GM18498 (cell line): ENCODE data around the gene BIRC5.

Experiments used
- ATAC-seq: cut with Tn5 transposase; IDR thresholded peaks from one replicate; pipeline ENCODE4 v1.9.1; 2021; ENCODE audit warnings: mild to moderate bottlenecking, moderate library complexity; ENCODE audit not compliant: unreplicated experiment

BIRC5 gene

GRCh38 chr17:78183916-78184315, 30.1 kb upstream of the BIRC5 start:
- no peak for ATAC-seq

- no peak for ATAC-seq
Observed at GRCh38 chr17:78184351-78184750, 29.7 kb upstream of the BIRC5 start.

GRCh38 chr17:78184868-78185267, 29.2 kb upstream of the BIRC5 start:
- no peak for ATAC-seq

GRCh38 chr17:78185981-78186691, 27.9 kb upstream of the BIRC5 start:
- ATAC-seq, result no peak

GRCh38 chr17:78186692-78187595, 27.1 kb upstream of the BIRC5 start, which contains the start of the genes AFMID and TK1:
TSS of gene AFMID (plus strand) at chr17:78187362. CDS start at chr17:78187371, 9 bp downstream.
TSS of gene TK1 (minus strand) at chr17:78187052. CDS start at chr17:78186994, 58 bp downstream.
- ATAC-seq, result peak; percentile 90

GRCh38 chr17:78196716-78197115, 17.3 kb upstream of the BIRC5 start:
- ATAC-seq, result no peak

- no peak for ATAC-seq
Observed at GRCh38 chr17:78197147-78197832, 16.8 kb upstream of the BIRC5 start.

- no peak for ATAC-seq
Observed at GRCh38 chr17:78200451-78200850, 13.6 kb upstream of the BIRC5 start.

- no peak for ATAC-seq
Observed at GRCh38 chr17:78202666-78203065, 11.4 kb upstream of the BIRC5 start.

GRCh38 chr17:78204387-78205123, 9.5 kb upstream of the BIRC5 start:
- ATAC-seq, result no peak

GRCh38 chr17:78205124-78205775, 8.8 kb upstream of the BIRC5 start:
- no peak for ATAC-seq

GRCh38 chr17:78206298-78206697, 7.8 kb upstream of the BIRC5 start:
- ATAC-seq, result no peak

- ATAC-seq, result no peak
Observed at GRCh38 chr17:78208486-78208885, 5.6 kb upstream of the BIRC5 start.

GRCh38 chr17:78210111-78210510, 3.9 kb upstream of the BIRC5 start:
- ATAC-seq, result no peak

- ATAC-seq, result no peak
Observed at GRCh38 chr17:78211032-78211431, 3.0 kb upstream of the BIRC5 start.

- no peak for ATAC-seq
Observed at GRCh38 chr17:78214706-78215061, 631 bp downstream of the BIRC5 start.

- ATAC-seq, result no peak
Observed at GRCh38 chr17:78219396-78220150, 5.5 kb downstream of the BIRC5 start.

GRCh38 chr17:78223061-78223460, 9.0 kb downstream of the BIRC5 start:
- no peak for ATAC-seq

GRCh38 chr17:78223765-78224164, 9.7 kb downstream of the BIRC5 start:
- ATAC-seq, result no peak
